Measurements from ENCODE around the gene ZSWIM4.

GRCh38 chr19:13761423-13761822 is 33.8 kb upstream of the ZSWIM4 start:
- TF ChIP-seq POLR2A (IDR thresholded peaks at IDR 0.05; ENCODE audit: low read length) (no peak), GATA1 (IDR thresholded peaks at IDR 0.05; ENCODE audit: low read depth, low read length) (no peak)
